Fibroblast of skin of scalp (primary cell): Measurements from ENCODE around the gene EI24.

Source experiments
- DNase-seq: peaks from one replicate; pipeline ENCODE4 v3.0.0-alpha.2; 2013

The EI24 gene

GRCh38 chr11:125579811-125580210 is 10.5 kb downstream of the EI24 start:
- DNase-seq: no peak

- DNase-seq: no peak
Measured at GRCh38 chr11:125583496-125583895, 14.2 kb downstream of the EI24 start.

GRCh38 chr11:125585487-125585886 is 16.2 kb downstream of the EI24 start:
- no peak for DNase-seq

- DNase-seq: no peak
Measured at GRCh38 chr11:125586623-125587022, 17.3 kb downstream of the EI24 start.

- peak; percentile 6 for DNase-seq
Measured at GRCh38 chr11:125587480-125587879, 18.2 kb downstream of the EI24 start.

- no peak for DNase-seq
Measured at GRCh38 chr11:125588505-125588904, 19.2 kb downstream of the EI24 start.

- peak; percentile 34 for DNase-seq
Measured at GRCh38 chr11:125591649-125592304, 22.5 kb downstream of the EI24 start.

GRCh38 chr11:125592305-125593113 is 23.2 kb downstream of the EI24 start, which contains the start of gene STT3A:
Gene STT3A (plus strand): TSS chr11:125592852. CDS start chr11:125595916, 3,064 bp downstream.
- peak; percentile 100 for DNase-seq

GRCh38 chr11:125593114-125593820 is 24.0 kb downstream of the EI24 start:
- DNase-seq: peak; percentile 50

- DNase-seq: no peak
Measured at GRCh38 chr11:125594958-125595357, 25.7 kb downstream of the EI24 start.

GRCh38 chr11:125600663-125601062 is 31.4 kb downstream of the EI24 start:
- no peak for DNase-seq

GRCh38 chr11:125603207-125603606 is 33.9 kb downstream of the EI24 start:
- peak; percentile 50 for DNase-seq

- DNase-seq: no peak
Measured at GRCh38 chr11:125605417-125605816, 36.1 kb downstream of the EI24 start.

GRCh38 chr11:125609545-125609944 is 40.3 kb downstream of the EI24 start:
- DNase-seq: no peak

- DNase-seq: no peak
Measured at GRCh38 chr11:125618383-125618782, 49.1 kb downstream of the EI24 start.

GRCh38 chr11:125621995-125622394 is 52.7 kb downstream of the EI24 start:
- DNase-seq: peak; percentile 66

GRCh38 chr11:125623064-125623463 is 53.8 kb downstream of the EI24 start:
- DNase-seq: no peak

GRCh38 chr11:125624756-125625213 is 55.5 kb downstream of the EI24 start, which contains the start of gene CHEK1:
Gene CHEK1 (plus strand): TSS chr11:125625163. CDS start chr11:125626769, 1,606 bp downstream.
- no peak for DNase-seq

- no peak for DNase-seq
Measured at GRCh38 chr11:125625225-125625629, 56.0 kb downstream of the EI24 start.

- DNase-seq: peak; percentile 93
Measured at GRCh38 chr11:125625630-125626287, 56.5 kb downstream of the EI24 start.

GRCh38 chr11:125626288-125626950 is 57.1 kb downstream of the EI24 start:
- peak; percentile 94 for DNase-seq
